ENCODE measurements around the gene KRTAP2-4.
"Not testable (repeated sequence)": the region's sequence is repeated elsewhere in the genome, so short reads cannot be mapped to it uniquely, and the experiment has no call there.

KRTAP2-4 gene

GRCh38 chr17:41071606-41072360 lies 6.1 kb upstream of the KRTAP2-4 start:
- no peak for DNase-seq (ENCODE audit: low spot score)

- DNase-seq (ENCODE audit: low spot score) = no peak
Measured at GRCh38 chr17:41069031-41069430, 3.4 kb upstream of the KRTAP2-4 start.

GRCh38 chr17:41067281-41067680 lies 1.6 kb upstream of the KRTAP2-4 start:
- DNase-seq (ENCODE audit: low spot score) = no peak

- DNase-seq (ENCODE audit: low spot score) = not testable (repeated sequence)
Measured at GRCh38 chr17:41065016-41065689, 526 bp downstream of the KRTAP2-4 start.

- DNase-seq (ENCODE audit: low spot score) = no peak
Measured at GRCh38 chr17:41064301-41064700, 1.4 kb downstream of the KRTAP2-4 start.

GRCh38 chr17:41063449-41063848 lies 2.2 kb downstream of the KRTAP2-4 start:
- DNase-seq (ENCODE audit: low spot score) = no peak

GRCh38 chr17:41061964-41062363 lies 3.7 kb downstream of the KRTAP2-4 start:
- DNase-seq (ENCODE audit: low spot score) = no peak

- no peak for DNase-seq (ENCODE audit: low spot score)
Measured at GRCh38 chr17:41060052-41060604, 5.6 kb downstream of the KRTAP2-4 start, which contains the start of gene KRTAP2-3. KRTAP2-3 (minus strand) TSS chr17:41060114; CDS start chr17:41060050, 64 bp downstream.

- not testable (repeated sequence) for DNase-seq (ENCODE audit: low spot score)
Measured at GRCh38 chr17:41059276-41060051, 6.2 kb downstream of the KRTAP2-4 start.

GRCh38 chr17:41058741-41059140 lies 6.9 kb downstream of the KRTAP2-4 start:
- DNase-seq (ENCODE audit: low spot score) = no peak

GRCh38 chr17:41057547-41057946 lies 8.1 kb downstream of the KRTAP2-4 start:
- no peak for DNase-seq (ENCODE audit: low spot score)

GRCh38 chr17:41055130-41055529 lies 10.5 kb downstream of the KRTAP2-4 start, which contains the start of gene KRTAP2-2:
KRTAP2-2 (minus strand) TSS chr17:41055230; CDS start chr17:41055211, 19 bp downstream.
- not testable (repeated sequence) for DNase-seq (ENCODE audit: low spot score)

- not testable (repeated sequence) for DNase-seq (ENCODE audit: low spot score)
Measured at GRCh38 chr17:41054556-41054955, 11.1 kb downstream of the KRTAP2-4 start.

- no peak for DNase-seq (ENCODE audit: low spot score)
Measured at GRCh38 chr17:41054025-41054424, 11.7 kb downstream of the KRTAP2-4 start.

- DNase-seq (ENCODE audit: low spot score) = no peak
Measured at GRCh38 chr17:41052566-41052965, 13.1 kb downstream of the KRTAP2-4 start.

GRCh38 chr17:41049110-41049509 lies 16.6 kb downstream of the KRTAP2-4 start:
- no peak for DNase-seq (ENCODE audit: low spot score)

- no peak for DNase-seq (ENCODE audit: low spot score)
Measured at GRCh38 chr17:41048441-41048840, 17.2 kb downstream of the KRTAP2-4 start.

GRCh38 chr17:41046735-41047465 lies 18.8 kb downstream of the KRTAP2-4 start, which contains the start of gene KRTAP2-1:
KRTAP2-1 (minus strand) TSS chr17:41047316; CDS start chr17:41047267, 49 bp downstream.
- not testable (repeated sequence) for DNase-seq (ENCODE audit: low spot score)

GRCh38 chr17:41042953-41043352 lies 22.7 kb downstream of the KRTAP2-4 start:
- no peak for DNase-seq (ENCODE audit: low spot score)

- not testable (repeated sequence) for DNase-seq (ENCODE audit: low spot score)
Measured at GRCh38 chr17:41040783-41041571, 24.7 kb downstream of the KRTAP2-4 start, which contains the start of gene KRTAP1-1. KRTAP1-1 (minus strand) TSS chr17:41041450; CDS start chr17:41041397, 53 bp downstream.

Measured in CD4-positive, alpha-beta T cell treated with Interleukin-15 for 4 hours (primary cell).